HEK293 (cell line): ENCODE data around the gene NFKBIB.

Experiments
- GLI4 ChIP-seq: fragments of 450-650 bp; formaldehyde crosslinking; IDR thresholded peaks from 2 replicates; pipeline ENCODE4 v1.5.1; 2016; ENCODE audit warnings: missing biosample characterization, missing genetic modification characterization
- HOXD13 ChIP-seq: sonication (generic); formaldehyde crosslinking; IDR thresholded peaks from 2 replicates; pipeline ENCODE4 v1.8.0; 2022; ENCODE audit warnings: missing genetic modification reagents, borderline replicate concordance
- IKZF3 ChIP-seq: fragments of 450-650 bp; IDR thresholded peaks from 2 replicates; pipeline ENCODE4 v1.5.0; 2018; ENCODE audit warnings: missing biosample characterization, mild to moderate bottlenecking, missing genetic modification characterization, moderate library complexity
- KLF1 ChIP-seq: fragments of 450-650 bp; formaldehyde crosslinking; IDR thresholded peaks from 2 replicates; pipeline ENCODE4 v1.5.1; 2016; ENCODE audit warnings: missing biosample characterization, missing genetic modification characterization
- REST ChIP-seq: fragments of 450-650 bp; formaldehyde crosslinking; IDR thresholded peaks from 2 replicates; pipeline ENCODE4 v1.5.1; 2016; ENCODE audit warnings: missing biosample characterization, missing genetic modification characterization
- SETDB1 ChIP-seq: IDR thresholded peaks from one replicate; pipeline ENCODE4 v1.6.1; 2017; ENCODE audit warnings: mild to moderate bottlenecking, low read length, moderate library complexity, mixed read lengths; ENCODE audit not compliant: insufficient read length
- ZBTB17 ChIP-seq: fragments of 450-650 bp; formaldehyde crosslinking; IDR thresholded peaks from 2 replicates; pipeline ENCODE4 v1.5.1; 2016; ENCODE audit warnings: missing biosample characterization, missing genetic modification characterization
- ZBTB21 ChIP-seq: fragments of 450-650 bp; formaldehyde crosslinking; IDR thresholded peaks from 2 replicates; pipeline ENCODE4 v1.5.1; 2017; ENCODE audit warnings: missing biosample characterization, missing genetic modification characterization
- ZBTB26 ChIP-seq: fragments of 450-650 bp; formaldehyde crosslinking; optimal IDR thresholded peaks from 2 replicates; pipeline ENCODE3; 2016; ENCODE audit warnings: missing biosample characterization, mild to moderate bottlenecking, missing genetic modification characterization
- ZBTB48 ChIP-seq: fragments of 450-650 bp; formaldehyde crosslinking; IDR thresholded peaks from 2 replicates; pipeline ENCODE4 v1.5.1; 2016; ENCODE audit warnings: missing biosample characterization, missing genetic modification characterization
- ZNF169 ChIP-seq: fragments of 450-650 bp; formaldehyde crosslinking; IDR thresholded peaks from 2 replicates; pipeline ENCODE4 v1.5.1; 2016; ENCODE audit warnings: missing biosample characterization, missing genetic modification characterization
- ZNF175 ChIP-seq: fragments of 450-650 bp; formaldehyde crosslinking; IDR thresholded peaks from 2 replicates; pipeline ENCODE4 v1.5.1; 2016; ENCODE audit warnings: missing biosample characterization, missing genetic modification characterization
- ZNF266 ChIP-seq: fragments of 450-650 bp; formaldehyde crosslinking; IDR thresholded peaks from 2 replicates; pipeline ENCODE4 v1.5.1; 2016; ENCODE audit warnings: missing biosample characterization, missing genetic modification characterization, low read depth
- ZNF37A ChIP-seq: fragments of 450-650 bp; IDR thresholded peaks from 2 replicates; pipeline ENCODE4 v1.5.1; 2018; ENCODE audit warnings: missing biosample characterization, missing genetic modification characterization
- ZNF449 ChIP-seq: fragments of 450-650 bp; formaldehyde crosslinking; IDR thresholded peaks from 2 replicates; pipeline ENCODE4 v1.5.1; 2017; ENCODE audit warnings: missing biosample characterization, mild to moderate bottlenecking, missing genetic modification characterization, moderate library complexity
- ZNF555 ChIP-seq: fragments of 450-650 bp; formaldehyde crosslinking; conservative IDR thresholded peaks from 2 replicates; pipeline ENCODE4 v1.5.1; 2017; ENCODE audit warnings: missing biosample characterization, mild to moderate bottlenecking, missing genetic modification characterization, inconsistent platforms
- ZNF558 ChIP-seq: fragments of 450-650 bp; formaldehyde crosslinking; IDR thresholded peaks from 2 replicates; pipeline ENCODE4 v1.5.1; 2016; ENCODE audit warnings: missing biosample characterization, missing genetic modification characterization
- ZNF571 ChIP-seq: fragments of 450-650 bp; formaldehyde crosslinking; IDR thresholded peaks from 2 replicates; pipeline ENCODE4 v1.5.0; 2017; ENCODE audit warnings: missing biosample characterization, missing genetic modification characterization
- ZNF610 ChIP-seq: fragments of 450-650 bp; formaldehyde crosslinking; IDR thresholded peaks from 2 replicates; pipeline ENCODE4 v1.5.1; 2016; ENCODE audit warnings: missing biosample characterization, missing genetic modification characterization, borderline replicate concordance
- ZNF621 ChIP-seq: fragments of 450-650 bp; formaldehyde crosslinking; IDR thresholded peaks from 2 replicates; pipeline ENCODE4 v1.5.1; 2017; ENCODE audit warnings: missing biosample characterization, missing genetic modification characterization
- ZNF629 ChIP-seq: fragments of 450-650 bp; formaldehyde crosslinking; IDR thresholded peaks from 2 replicates; pipeline ENCODE4 v1.5.1; 2017; ENCODE audit warnings: missing biosample characterization, missing genetic modification characterization
- ZNF670 ChIP-seq: fragments of 450-650 bp; formaldehyde crosslinking; IDR thresholded peaks from 2 replicates; pipeline ENCODE4 v1.5.1; 2016; ENCODE audit warnings: missing biosample characterization, missing genetic modification characterization, low read depth
- ZNF677 ChIP-seq: fragments of 450-650 bp; IDR thresholded peaks from 2 replicates; pipeline ENCODE4 v1.5.0; 2018; ENCODE audit warnings: missing biosample characterization, mild to moderate bottlenecking, missing genetic modification characterization, moderate library complexity
- ZNF76 ChIP-seq: fragments of 450-650 bp; formaldehyde crosslinking; IDR thresholded peaks from 2 replicates; pipeline ENCODE4; 2016; ENCODE audit warnings: low read depth, missing biosample characterization, missing genetic modification characterization, borderline replicate concordance
- ZNF768 ChIP-seq: fragments of 450-650 bp; formaldehyde crosslinking; IDR thresholded peaks from 2 replicates; pipeline ENCODE4 v1.5.1; 2018; ENCODE audit warnings: missing biosample characterization, mild to moderate bottlenecking, missing genetic modification characterization
- ZNF785 ChIP-seq: fragments of 450-650 bp; formaldehyde crosslinking; IDR thresholded peaks from 2 replicates; pipeline ENCODE4 v1.5.1; 2016; ENCODE audit warnings: missing biosample characterization, missing genetic modification characterization
- ZNF791 ChIP-seq: fragments of 450-650 bp; formaldehyde crosslinking; IDR thresholded peaks from 2 replicates; pipeline ENCODE4 v1.5.1; 2016; ENCODE audit warnings: missing biosample characterization, missing genetic modification characterization

Gene NFKBIB

GRCh38 chr19:38900743-38901190 lies 998 bp downstream of the NFKBIB start (continued):
- no peak for TF ChIP-seq ZNF670 (tag by site-specific recombination)
- no peak for TF ChIP-seq ZNF555 (tag by site-specific recombination)
- TF ChIP-seq ZNF449 (tag by site-specific recombination): no peak
- no peak for TF ChIP-seq ZNF768 (tag by site-specific recombination)
- no peak for TF ChIP-seq KLF1 (tag by site-specific recombination)
- TF ChIP-seq ZNF175 (tag by site-specific recombination): no peak
- no peak for TF ChIP-seq GLI4
- no peak for TF ChIP-seq ZNF37A (tag by site-specific recombination)
- TF ChIP-seq ZBTB26 (tag by site-specific recombination): no peak
- TF ChIP-seq ZNF677 (tag by site-specific recombination): no peak
- peak; percentile 50; the same call in 1 of the 2 replicates for TF ChIP-seq ZBTB17 (tag by site-specific recombination)
- TF ChIP-seq REST (tag by site-specific recombination): no peak
- TF ChIP-seq ZNF791 (tag by site-specific recombination): peak; percentile 30; the same call in 1 of the 2 replicates
- 0 out of 2 replicates have a peak, but pooled peaks have one; percentile 46 for TF ChIP-seq ZNF169 (tag by site-specific recombination)
- no peak for TF ChIP-seq HOXD13
- no peak for TF ChIP-seq IKZF3 (tag by site-specific recombination)
- no peak for TF ChIP-seq SETDB1
- no peak for TF ChIP-seq ZNF571
- TF ChIP-seq ZNF785 (tag by site-specific recombination): no peak
- TF ChIP-seq ZNF266 (tag by site-specific recombination): no peak
- peak; percentile 66 for TF ChIP-seq ZBTB21 (tag by site-specific recombination)
- no peak for TF ChIP-seq ZBTB48
- no peak for TF ChIP-seq ZNF629
- TF ChIP-seq ZNF558: no peak
- no peak for TF ChIP-seq ZNF76 (tag by site-specific recombination)
- no peak for TF ChIP-seq ZNF621
- no peak for TF ChIP-seq ZNF610 (tag by site-specific recombination)
